ENCODE data around the gene TXLNA.

DNA sequence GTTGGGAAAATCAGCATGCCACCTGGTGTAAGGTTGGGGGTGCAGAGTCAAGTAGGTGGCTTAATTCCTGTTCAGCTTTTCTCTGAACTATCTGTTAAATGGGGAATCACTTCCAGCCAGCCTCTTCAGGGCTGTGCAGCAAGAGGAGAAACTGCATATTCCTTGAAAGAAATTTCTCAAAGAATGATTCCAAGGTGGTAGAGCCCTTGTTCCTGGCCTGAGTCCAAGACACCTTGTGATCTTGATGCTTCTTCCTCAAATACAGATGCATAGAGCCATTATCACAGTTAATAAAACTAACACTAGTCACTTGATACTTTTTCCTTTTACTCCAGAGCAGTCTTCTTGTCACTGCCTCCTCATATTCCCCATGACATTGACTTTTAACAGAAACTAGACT lies 5.2 kb downstream of the TXLNA start:
- no peak for TF ChIP-seq POLR2A (IDR thresholded peaks at IDR 0.05; ENCODE audit: low read depth, low read length)
- no peak for TF ChIP-seq TAF1 (IDR thresholded peaks at IDR 0.05; ENCODE audit: low read depth, low read length)
- no peak for TF ChIP-seq POLR2AphosphoS5 (IDR thresholded peaks at IDR 0.05; ENCODE audit: low read depth, low read length)
- no peak for TF ChIP-seq SPI1 (IDR thresholded peaks at IDR 0.05; ENCODE audit: low read depth, low read length)
- no peak for TF ChIP-seq POU2F2 (IDR thresholded peaks at IDR 0.05; ENCODE audit: low read depth, low read length)
- no peak for TF ChIP-seq PAX5 (IDR thresholded peaks at IDR 0.05; ENCODE audit: insufficient read depth, low read length, severe bottlenecking)

Data from GM12891 (cell line).